NCI-H1105 treated with DMSO at 0.1 percent for 48 hours (cell line): ENCODE data around the gene NELL2.
"Not testable (repeated sequence)": the region's sequence is repeated elsewhere in the genome, so short reads cannot be mapped to it uniquely, and the experiment has no call there.

Experiments used
- DNase-seq: peaks from one replicate; lab custom pipeline; 2025; lab: John Stamatoyannopoulos, UW

NELL2 gene

GRCh38 chr12:44778863-44779262 is 97.3 kb downstream of the NELL2 start:
- DNase-seq = no peak

- no peak for DNase-seq
These were observed 99.1 kb downstream of the NELL2 start for GRCh38 chr12:44777044-44777443.

- DNase-seq = no peak
These were observed 100.2 kb downstream of the NELL2 start for GRCh38 chr12:44775901-44776300.

- no peak for DNase-seq
These were observed 101.2 kb downstream of the NELL2 start for GRCh38 chr12:44774815-44775411.

DNA sequence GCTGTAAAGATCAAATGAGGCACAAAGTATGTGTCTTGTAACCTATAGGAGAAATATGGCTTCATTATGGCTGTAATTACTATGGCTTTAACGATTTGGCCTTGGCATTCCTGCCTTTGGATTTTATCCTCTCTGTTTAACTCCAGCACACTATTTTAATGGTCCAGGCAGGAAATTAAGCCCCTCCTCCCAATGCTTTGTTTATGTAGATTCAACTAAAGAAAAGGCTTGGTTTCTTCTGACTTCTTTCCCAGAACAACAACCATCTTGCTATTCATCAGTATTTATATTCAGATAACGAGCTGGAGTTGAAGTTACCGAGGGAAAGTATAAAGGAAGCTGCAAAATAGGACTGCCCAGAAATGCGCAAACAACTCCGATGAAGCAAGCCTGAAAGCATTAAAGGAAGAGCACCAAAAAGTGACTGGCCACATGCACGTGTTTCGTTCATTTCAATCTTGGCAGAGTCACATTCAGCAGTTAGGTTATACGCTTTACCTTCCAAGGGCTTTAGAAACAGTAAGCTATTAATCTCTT is 104.6 kb downstream of the NELL2 start:
- DNase-seq = no peak

DNA sequence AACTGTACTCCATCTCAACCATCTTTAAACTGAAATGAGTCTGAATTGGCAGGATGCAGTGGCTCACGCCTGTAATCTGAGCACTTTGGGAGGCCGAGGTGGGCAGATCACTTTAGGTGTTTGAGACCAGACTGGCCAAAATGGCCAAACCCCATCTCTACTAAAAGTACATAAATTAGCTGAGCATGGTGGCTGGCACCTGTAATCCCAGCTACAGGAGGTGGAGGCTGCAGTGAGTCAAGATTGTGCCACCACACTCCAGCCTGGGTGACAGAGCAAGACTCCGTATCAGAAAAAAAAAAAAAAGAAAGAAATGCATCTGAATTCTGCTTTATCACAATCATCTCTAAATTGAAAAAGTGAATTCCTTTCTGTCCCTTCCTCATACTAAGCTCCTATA is 110.3 kb downstream of the NELL2 start:
- no peak for DNase-seq

- no peak for DNase-seq
These were observed 113.1 kb downstream of the NELL2 start for GRCh38 chr12:44763021-44763420.

- no peak for DNase-seq
These were observed 116.8 kb downstream of the NELL2 start for GRCh38 chr12:44759289-44759688.

- DNase-seq = no peak
These were observed 125.6 kb downstream of the NELL2 start for GRCh38 chr12:44750468-44750867.

GRCh38 chr12:44749566-44749965 is 126.5 kb downstream of the NELL2 start:
- DNase-seq = no peak

GRCh38 chr12:44748950-44749468 is 127.1 kb downstream of the NELL2 start:
- peak; percentile 88 for DNase-seq

GRCh38 chr12:44741292-44741980 is 134.7 kb downstream of the NELL2 start:
- DNase-seq = not testable (repeated sequence)

- DNase-seq = no peak
These were observed 138.1 kb downstream of the NELL2 start for GRCh38 chr12:44738051-44738450.

GRCh38 chr12:44728566-44728965 is 147.5 kb downstream of the NELL2 start:
- DNase-seq = no peak

GRCh38 chr12:44720265-44720664 is 155.8 kb downstream of the NELL2 start:
- no peak for DNase-seq

- peak; percentile 10 for DNase-seq
These were observed 158.5 kb downstream of the NELL2 start for GRCh38 chr12:44717612-44718011.

DNA sequence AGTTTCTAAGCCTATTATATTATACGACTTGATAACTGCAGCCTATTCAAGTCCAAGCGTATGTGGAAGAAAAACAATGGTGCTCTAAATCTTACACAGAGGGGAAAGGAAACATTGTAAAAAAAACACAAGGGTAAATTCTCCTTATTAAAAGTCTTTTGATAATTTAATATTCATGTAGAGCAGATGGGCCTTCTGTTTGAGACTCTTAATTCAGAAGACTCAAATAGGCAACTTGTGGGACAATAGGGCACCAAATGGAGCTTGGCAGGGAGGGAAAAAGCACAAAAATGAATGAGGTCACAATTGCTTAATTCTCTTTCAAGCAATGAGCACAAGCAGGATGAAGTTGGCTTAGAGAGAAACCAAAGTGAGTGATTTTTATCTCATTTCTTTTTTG is 159.4 kb downstream of the NELL2 start:
- DNase-seq = peak; percentile 84

DNA sequence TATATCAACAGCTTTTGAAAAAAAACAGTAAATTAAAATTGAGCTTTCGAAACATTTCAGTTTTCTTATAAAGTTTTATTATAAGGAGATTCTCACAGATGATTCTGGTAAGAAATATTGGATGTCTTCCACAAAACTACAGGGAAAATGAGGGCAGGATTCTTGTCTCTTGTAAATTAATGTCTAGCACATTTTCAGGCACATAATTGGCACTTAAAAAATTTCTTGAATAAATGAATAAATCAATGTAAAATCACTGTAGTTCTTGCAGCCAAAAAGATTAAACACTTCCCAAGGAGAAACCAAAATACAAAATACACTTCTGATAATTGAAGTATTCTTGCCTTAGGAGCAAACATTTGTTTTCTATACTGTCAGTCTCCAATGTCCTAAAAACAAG is 164.4 kb downstream of the NELL2 start:
- no peak for DNase-seq

DNA sequence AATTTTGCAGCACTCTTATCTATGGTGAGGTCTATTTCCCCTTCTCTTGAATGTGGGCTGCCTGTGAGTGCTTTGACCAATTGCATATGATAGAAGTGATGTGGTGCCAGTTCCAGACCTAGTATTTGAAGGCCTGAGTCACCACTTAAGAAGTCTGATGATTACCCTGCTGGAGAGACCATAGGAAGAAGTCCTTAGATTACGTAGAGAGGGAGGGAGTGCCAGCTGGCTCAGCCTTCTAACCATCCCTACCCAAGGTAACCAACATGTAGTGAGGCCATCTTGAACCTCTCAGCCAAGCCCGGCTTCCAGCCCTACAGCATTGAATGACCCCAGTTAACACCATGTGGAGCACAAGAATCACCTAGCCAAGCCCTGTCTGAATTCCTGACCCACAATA is 166.9 kb downstream of the NELL2 start:
- DNase-seq = no peak

DNA sequence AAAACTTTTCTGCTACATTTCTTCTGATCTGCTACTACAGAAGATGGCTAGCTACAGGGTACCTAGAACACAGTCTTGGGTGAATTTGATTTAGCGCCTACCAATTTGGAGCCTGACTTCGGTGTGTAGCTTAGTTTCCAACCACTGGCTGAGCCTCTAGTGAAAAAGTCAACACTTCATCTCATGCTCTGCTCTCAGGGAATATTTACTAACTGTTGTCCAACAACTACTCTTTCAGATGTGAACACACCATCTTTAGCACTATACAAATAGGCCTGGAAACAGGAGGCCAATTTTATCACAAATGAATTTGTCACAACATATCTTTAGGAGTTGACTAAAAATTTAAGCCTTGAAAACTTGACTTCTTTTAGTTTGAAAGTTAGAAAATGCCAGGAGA is 167.9 kb downstream of the NELL2 start:
- DNase-seq = no peak

GRCh38 chr12:44703182-44703910 is 172.8 kb downstream of the NELL2 start:
- no peak for DNase-seq

- DNase-seq = no peak
These were observed 178.6 kb downstream of the NELL2 start for GRCh38 chr12:44697511-44697910.

- no peak for DNase-seq
These were observed 179.6 kb downstream of the NELL2 start for GRCh38 chr12:44696542-44696941.
